ENCODE results near the gene PCNT.
"Not testable (repeated sequence)": the region's sequence is repeated elsewhere in the genome, so short reads cannot be mapped to it uniquely, and the experiment has no call there.

The PCNT gene

GRCh38 chr21:46452710-46453109 is 128.8 kb downstream of the PCNT start:
- DNase-seq (ENCODE audit: low read depth in 3 of 3): no peak

- DNase-seq (ENCODE audit: low read depth in 3 of 3): no peak
These were observed 130.2 kb downstream of the PCNT start for GRCh38 chr21:46454142-46454541.

DNA sequence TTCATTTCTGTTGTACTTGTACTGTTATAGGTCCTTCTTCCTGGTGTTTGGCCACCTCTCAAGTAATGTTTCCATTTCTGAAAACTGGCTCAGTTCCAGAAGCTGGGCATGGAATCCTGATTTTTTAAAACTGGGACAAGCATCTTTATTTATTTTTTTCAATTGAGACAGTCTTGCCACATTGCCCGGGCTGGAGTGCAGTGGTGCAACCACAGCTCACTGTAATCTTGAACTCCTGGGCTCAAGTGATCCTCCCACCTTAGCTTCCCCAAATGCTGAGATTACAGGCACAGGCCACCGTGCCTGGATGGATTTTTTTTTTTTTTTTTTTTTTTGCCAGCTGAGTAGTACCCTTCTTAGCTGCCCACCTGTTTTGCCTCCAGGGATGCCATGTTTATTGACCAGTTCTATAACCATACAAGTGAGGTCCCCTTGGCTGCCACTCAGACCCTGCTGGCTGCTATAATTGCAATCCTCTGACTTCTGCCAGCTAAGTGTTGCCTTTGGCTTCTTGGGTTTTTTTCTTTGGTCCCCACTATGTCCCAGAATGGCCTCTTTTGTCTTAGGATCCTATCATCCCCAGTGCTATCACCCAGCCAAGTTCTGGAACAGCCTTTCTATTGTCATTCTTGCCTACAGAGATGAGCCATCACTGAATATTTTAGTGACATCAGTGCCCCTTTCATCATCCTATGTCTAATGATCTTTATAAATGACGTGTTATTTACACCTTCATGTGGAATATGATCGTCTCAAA is 130.9 kb downstream of the PCNT start:
- DNase-seq (ENCODE audit: low read depth in 3 of 3): no peak

DNA sequence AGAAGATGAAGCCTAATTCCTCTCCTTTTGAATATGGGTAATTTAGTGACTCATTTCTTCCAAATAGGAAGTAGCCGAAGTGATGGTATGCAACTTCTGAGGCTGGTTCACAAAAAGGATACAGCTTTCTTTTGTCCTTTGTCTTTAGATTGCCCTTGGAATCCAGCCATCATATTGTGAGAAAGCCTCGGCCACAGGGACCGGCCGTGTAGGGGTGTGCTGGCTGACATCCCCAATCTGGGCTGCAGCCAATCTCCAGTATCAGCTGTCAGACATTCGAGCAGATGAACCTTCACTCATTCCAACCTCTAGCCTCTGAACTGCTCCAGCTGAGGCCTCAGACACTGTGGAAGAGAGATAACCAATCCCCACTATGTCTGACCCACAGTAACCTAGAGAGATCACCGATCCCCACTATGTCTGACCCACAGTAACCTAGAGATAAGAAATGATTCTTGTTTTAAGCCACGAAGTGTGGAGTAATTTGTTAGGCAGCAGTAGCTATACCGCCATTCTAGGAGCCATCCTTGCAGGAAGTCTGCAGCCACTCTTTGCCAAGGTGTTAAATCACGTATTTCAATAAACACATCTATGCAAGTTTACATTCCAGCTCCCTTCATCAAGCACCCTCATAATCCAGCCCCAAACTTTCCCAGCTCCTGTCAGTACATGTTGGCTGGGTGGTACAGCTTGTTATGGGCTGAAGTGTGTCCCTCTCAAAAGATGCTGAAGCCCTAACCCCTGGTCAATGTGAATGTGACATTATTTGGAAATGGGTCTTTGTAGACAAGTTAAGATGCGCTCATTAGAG is 131.8 kb downstream of the PCNT start:
- DNase-seq (ENCODE audit: low read depth in 3 of 3): no peak

DNA sequence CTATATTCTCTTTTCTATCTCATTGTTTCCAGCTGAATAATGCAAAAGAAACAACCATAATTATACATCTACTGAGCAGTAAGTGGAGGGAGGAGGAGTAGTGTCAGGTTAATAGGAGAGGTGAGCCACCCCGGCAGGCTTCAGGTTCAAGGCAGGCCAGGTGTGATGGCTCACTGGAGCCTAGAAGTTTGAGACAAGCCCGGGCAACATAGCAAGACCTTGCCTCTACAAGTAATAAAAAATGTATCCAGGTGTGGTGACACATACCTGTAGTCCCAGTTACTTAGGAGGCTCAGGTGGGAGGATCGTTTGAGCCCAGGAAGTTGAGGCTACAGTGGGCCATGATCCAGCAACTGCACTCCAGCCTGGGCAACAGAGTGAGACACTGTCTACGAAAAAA is 132.8 kb downstream of the PCNT start:
- no peak for DNase-seq (ENCODE audit: low read depth in 3 of 3)

DNA sequence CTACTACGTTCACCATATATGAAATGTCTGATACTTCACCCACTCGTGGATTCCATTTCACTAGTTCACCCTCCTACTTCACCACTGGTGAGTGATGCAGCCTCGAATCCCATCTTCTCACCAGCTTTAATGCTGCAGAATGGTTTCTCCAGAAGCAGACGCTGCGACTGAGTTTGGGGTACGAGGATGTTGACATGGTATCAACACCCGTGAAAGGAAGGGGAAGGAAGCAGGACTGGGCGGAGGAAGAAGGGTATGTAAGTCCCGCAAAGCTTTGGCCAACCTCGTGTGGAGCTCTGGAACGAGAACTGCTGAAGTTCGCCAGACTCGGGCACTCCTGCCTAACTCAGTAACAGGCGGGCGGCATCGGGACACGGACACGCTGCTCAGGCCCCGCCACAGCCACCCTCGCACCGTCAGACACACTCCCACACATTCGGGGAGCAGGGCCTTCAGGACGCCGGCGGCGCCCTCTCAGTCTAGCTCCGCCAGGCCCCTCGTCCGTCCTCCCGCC is 133.9 kb downstream of the PCNT start:
- no peak for DNase-seq (ENCODE audit: low read depth in 3 of 3)

DNA sequence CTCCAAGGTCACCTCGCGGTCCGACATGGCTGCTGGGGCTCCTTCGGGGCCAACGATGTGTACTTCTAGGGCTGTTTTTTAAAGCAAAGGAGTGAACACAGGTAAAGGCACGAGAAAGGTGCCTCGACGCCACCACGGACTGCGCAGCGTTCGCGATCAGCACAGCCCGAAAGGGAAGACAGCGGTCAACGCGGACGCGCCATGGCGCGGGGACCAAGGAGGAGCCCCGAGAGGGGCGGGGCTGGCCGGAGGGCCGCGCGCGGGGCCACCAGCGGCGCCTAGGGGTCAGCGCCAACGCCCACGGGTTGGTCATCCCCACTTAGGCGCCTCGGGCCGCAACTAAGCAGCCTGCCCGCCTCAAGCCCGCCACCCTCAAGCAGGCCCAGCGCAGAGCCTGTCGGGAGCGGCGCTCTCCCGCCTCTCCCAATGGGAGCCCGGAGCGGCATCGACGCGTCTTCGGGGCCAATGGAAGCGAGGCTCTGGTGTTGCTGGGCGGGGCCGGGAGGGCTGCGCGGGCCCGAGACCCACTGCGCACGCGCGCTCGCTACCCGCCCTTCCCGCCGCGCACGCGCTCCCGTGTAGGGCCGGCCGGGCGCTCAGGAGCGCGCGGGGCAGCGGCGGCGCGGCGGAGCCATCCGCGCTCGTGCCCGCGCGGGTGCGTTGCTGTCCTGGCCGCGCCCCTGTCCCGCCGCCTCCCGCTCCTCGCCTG is 134.5 kb downstream of the PCNT start, which contains the start of gene DIP2A:
Gene DIP2A, plus strand, starts transcription at position 577 of the 709 bp plus-strand sequence. CDS start 241 bp downstream, outside the sequence.
- DNase-seq (ENCODE audit: low read depth in 3 of 3): peak; percentile 78 to 88 (median 88)

GRCh38 chr21:46459024-46459355 is 135.0 kb downstream of the PCNT start:
- peak in 1 of 3 experiments; percentile 17 for DNase-seq (ENCODE audit: low read depth in 3 of 3)

DNA sequence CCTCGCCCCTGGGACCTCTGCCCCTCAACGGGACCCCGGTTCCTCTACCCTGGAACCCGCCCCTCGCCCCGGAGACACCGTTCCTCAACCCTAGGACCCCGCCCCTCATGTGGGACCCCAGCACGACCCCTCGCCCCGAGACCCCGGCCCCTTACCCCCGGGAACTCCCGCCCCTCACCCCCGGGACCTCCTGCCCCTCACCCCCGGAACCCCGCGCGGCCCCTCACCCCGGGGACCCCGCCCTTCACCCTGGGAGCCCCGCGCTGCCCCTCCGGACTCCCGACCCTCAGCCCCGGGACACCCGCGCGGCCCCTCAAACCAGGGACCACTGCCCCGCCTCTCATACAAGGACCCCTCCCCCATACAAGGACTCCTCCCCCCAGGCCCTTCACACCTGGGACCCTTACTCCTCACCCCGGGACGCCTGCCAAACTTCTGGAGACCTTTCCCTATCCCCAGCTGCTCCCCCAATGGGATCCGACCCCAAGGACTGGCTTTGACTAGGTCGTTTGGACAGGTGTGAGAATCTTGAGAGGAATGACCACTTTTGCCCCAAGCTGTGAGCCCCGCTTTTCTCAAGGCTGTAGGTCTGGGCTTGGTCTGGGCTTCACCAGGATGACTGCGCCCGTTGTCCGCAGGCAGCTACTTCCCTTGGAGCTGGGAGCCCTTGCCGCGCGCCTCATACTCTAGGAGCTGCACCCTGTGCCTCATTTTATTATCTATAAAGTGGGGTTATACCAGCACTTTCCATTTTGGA is 135.6 kb downstream of the PCNT start:
- DNase-seq (ENCODE audit: low read depth in 3 of 3): no peak

DNA sequence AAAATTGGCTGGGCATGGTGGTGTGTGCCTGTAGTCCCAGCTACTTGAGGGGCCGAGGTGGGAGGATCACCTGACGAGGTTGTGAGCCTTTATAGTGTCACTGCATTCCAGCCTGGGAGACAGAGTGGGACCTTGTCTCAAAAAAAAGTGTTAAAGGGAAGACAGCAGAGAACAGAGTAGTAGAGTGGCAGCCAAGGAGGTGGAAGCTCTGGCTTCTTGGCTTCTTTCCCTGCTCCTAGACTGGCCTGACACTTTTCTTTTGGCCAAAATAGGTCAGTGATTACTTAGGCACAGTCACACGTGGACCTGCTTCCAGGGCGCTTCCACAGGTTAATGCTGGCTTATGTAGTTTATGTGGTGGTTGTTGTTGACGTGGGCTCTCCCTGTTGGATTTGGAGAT is 138.0 kb downstream of the PCNT start:
- DNase-seq (ENCODE audit: low read depth in 3 of 3): no peak

GRCh38 chr21:46465153-46465552 is 141.2 kb downstream of the PCNT start:
- DNase-seq (ENCODE audit: low read depth in 3 of 3): not testable (repeated sequence)

- DNase-seq (ENCODE audit: low read depth in 3 of 3): no peak
These were observed 141.7 kb downstream of the PCNT start for GRCh38 chr21:46465651-46466050.

- no peak for DNase-seq (ENCODE audit: low read depth in 3 of 3)
These were observed 144.3 kb downstream of the PCNT start for GRCh38 chr21:46468108-46468774.

- no peak for DNase-seq (ENCODE audit: low read depth in 3 of 3)
These were observed 145.3 kb downstream of the PCNT start for GRCh38 chr21:46469275-46469674.

- DNase-seq (ENCODE audit: low read depth in 3 of 3): no peak
These were observed 147.6 kb downstream of the PCNT start for GRCh38 chr21:46471514-46471913.

DNA sequence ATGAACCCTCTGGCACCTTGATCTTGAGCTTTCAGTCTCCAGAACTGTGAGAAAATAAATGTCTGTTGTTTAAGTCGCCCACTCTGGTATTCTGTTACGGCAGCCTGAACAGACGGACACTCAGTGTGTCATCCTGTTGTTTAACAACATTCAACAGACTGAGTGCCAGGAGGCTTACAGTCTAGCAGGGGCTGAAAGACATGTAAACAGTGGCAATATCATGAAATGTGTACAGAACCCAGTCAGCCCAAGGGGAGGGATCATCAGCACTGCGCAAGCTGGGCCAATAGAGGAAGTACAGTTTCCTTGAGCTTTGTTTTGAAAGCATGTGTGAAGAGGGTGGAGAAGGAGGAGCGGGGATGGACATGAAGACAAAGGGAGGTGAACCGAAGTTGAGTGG is 148.3 kb downstream of the PCNT start:
- DNase-seq (ENCODE audit: low read depth in 3 of 3): no peak

DNA sequence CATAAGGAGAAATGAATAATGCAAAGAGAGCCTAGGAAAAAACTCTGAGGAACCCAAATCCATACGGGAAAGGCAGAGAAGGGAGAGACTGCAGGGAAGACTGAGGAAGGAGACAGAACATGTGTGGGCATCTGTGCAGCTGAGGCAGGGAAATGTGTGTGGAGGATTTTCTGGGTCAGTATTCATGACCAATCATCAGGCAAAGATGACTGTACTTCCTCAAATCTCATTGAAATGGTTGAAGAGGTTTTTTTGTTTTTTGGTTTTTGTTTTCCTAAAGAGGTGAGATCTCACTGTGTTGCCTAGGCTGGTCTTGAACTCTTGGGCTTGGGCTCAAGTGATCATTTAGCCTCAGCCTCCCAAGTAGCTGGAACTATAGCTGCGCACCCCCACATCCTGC is 150.4 kb downstream of the PCNT start:
- no peak for DNase-seq (ENCODE audit: low read depth in 3 of 3)

DNA sequence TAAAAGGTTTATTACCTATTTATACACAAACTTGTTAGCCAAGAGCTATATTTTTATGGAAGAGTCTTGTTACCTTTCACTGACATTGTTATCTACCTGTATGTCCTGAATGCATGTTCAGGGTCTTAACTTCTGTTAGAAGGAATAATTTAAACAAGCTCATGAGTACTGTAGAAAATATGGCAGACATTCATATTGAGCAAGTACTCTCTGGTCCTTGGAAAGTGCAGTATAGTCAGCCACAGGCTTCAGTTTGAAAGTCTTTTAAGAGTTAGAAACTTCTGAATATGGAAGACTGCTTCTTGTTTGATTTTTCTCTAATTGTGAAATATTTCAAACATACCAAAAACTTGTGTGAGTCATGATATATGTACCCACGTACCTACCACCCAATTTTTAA is 151.3 kb downstream of the PCNT start:
- DNase-seq (ENCODE audit: low read depth in 3 of 3): no peak

DNA sequence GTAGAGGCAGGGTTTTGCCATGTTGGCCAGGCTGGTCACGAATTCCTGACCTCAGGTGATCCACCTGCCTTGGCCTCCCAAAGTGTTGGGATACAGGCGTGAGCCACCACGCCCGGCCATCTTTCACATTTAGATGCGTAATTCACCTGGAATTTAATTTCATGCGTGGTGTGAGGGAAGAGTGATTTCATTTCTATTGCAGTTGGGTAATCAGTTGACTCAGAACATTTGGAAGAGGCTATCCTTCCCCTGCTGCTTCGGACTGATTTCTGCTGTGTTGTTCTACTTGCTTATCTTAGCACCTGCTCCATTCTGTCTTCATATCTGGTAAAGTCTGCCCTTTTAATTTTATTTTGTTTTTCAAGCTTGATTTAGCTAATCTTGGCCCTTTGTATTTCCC is 153.8 kb downstream of the PCNT start:
- DNase-seq (ENCODE audit: low read depth in 3 of 3): no peak

DNA sequence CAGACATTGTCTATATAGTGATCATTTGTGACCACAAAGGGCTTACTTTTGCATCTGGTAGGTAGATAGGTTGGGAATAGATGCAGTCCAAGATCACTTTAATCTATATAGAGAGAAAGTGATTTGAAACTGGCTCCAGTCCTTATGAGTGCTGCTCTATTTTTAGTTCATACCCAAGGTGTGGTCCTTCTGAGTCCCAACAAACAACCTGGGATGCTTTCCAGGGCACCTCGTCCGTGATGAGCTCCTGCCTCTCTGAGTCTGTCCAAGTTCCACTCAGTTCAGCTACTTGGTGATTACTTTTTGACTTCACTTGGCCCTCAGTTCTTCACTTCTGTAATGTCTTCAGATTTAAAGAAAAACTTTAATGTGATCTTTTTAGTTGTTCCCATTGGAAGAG is 155.0 kb downstream of the PCNT start:
- DNase-seq (ENCODE audit: low read depth in 3 of 3): no peak

- no peak for DNase-seq (ENCODE audit: low read depth in 3 of 3)
These were observed 156.5 kb downstream of the PCNT start for GRCh38 chr21:46480466-46480865.
